GM10248 (cell line): Measurements from ENCODE around the gene HIP1R.

Experiments
- CTCF ChIA-PET: fragments of 300-600 bp; sonication (Branson Sonifier 250); formaldehyde crosslinking; extraction: SDS; loops from one replicate; lab custom pipeline; 2021; ENCODE audit warnings: antibody characterized with exemption; lab: Yijun Ruan, JAX
- POLR2A ChIA-PET: fragments of 350-650 bp; sonication (Branson Sonifier 250); formaldehyde crosslinking; extraction: SDS; loops from one replicate; lab custom pipeline; 2020; ENCODE audit warnings: antibody characterized with exemption; lab: Yijun Ruan, JAX
- DNase-seq: peaks from one replicate; pipeline ENCODE4 v3.0.0; 2012; ENCODE audit errors: extremely low spot score
- TF ChIP-seq, protein P1 (sequence below): IDR thresholded peaks from 2 replicates; pipeline ENCODE4 v1.5.1; 2012; ENCODE audit warnings: mild to moderate bottlenecking, low read depth; ENCODE audit errors: extremely low read depth, missing control alignments, control extremely low read depth

Gene HIP1R, protein sequence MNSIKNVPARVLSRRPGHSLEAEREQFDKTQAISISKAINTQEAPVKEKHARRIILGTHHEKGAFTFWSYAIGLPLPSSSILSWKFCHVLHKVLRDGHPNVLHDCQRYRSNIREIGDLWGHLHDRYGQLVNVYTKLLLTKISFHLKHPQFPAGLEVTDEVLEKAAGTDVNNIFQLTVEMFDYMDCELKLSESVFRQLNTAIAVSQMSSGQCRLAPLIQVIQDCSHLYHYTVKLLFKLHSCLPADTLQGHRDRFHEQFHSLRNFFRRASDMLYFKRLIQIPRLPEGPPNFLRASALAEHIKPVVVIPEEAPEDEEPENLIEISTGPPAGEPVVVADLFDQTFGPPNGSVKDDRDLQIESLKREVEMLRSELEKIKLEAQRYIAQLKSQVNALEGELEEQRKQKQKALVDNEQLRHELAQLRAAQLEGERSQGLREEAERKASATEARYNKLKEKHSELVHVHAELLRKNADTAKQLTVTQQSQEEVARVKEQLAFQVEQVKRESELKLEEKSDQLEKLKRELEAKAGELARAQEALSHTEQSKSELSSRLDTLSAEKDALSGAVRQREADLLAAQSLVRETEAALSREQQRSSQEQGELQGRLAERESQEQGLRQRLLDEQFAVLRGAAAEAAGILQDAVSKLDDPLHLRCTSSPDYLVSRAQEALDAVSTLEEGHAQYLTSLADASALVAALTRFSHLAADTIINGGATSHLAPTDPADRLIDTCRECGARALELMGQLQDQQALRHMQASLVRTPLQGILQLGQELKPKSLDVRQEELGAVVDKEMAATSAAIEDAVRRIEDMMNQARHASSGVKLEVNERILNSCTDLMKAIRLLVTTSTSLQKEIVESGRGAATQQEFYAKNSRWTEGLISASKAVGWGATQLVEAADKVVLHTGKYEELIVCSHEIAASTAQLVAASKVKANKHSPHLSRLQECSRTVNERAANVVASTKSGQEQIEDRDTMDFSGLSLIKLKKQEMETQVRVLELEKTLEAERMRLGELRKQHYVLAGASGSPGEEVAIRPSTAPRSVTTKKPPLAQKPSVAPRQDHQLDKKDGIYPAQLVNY

DNA sequence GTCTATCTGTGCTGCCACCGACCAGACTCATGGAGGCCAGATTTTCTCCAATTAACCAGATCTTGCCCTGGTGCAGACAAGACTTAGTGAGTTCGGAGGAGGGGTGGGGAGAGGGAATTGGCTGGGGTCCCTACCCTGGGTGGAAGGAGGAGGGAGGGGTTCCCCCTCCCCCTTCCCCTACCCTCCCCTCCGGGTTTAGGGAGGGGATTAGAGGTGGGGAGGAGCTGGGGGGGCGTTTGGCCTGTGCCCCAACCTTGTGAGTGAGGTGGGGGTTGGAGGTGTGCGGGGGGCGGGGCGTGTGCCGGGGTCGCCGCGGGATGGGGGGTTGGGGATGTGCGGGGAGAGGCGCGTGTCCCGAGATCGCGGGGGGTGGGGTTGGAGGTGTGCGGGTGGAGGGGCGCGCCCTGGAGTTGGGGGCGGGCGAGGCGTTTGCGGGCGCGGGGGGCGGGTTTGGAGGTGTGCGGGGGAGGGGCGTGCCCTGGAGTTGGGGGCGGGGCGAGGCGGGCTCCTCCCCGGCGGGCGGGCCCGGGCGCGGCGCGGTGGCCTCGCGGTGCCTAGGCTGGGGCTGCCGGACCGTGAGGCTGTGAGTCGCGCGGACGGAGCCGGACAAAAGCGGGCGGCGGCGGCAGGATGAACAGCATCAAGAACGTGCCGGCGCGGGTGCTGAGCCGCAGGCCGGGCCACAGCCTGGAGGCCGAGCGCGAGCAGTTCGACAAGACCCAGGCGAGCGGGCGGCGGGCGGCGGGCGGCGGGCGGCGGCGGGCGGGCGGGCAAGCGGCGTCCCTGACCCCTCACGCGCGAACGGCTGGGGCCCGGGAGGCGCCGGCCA is at the start of gene HIP1R:
Gene HIP1R, plus strand, starts transcription at position 537 of the 829 bp plus-strand sequence. Its CDS starts 94 bp downstream, at position 631.
- POLR2A ChIA-PET: interaction anchor here (0.5 kb wide), 1 partner anchor 669 kb away, joined by 5 read pairs; no protein-coding TSS in a partner anchor
- peak; percentile 83 for DNase-seq
- TF ChIP-seq, protein P1, sequence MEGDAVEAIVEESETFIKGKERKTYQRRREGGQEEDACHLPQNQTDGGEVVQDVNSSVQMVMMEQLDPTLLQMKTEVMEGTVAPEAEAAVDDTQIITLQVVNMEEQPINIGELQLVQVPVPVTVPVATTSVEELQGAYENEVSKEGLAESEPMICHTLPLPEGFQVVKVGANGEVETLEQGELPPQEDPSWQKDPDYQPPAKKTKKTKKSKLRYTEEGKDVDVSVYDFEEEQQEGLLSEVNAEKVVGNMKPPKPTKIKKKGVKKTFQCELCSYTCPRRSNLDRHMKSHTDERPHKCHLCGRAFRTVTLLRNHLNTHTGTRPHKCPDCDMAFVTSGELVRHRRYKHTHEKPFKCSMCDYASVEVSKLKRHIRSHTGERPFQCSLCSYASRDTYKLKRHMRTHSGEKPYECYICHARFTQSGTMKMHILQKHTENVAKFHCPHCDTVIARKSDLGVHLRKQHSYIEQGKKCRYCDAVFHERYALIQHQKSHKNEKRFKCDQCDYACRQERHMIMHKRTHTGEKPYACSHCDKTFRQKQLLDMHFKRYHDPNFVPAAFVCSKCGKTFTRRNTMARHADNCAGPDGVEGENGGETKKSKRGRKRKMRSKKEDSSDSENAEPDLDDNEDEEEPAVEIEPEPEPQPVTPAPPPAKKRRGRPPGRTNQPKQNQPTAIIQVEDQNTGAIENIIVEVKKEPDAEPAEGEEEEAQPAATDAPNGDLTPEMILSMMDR: no peak
- CTCF ChIA-PET: interaction anchor here (1.2 to 1.5 kb wide), 3 partner anchors 41 to 42 kb away, joined by 4 to 6 read pairs (median 4); no protein-coding TSS in a partner anchor

DNA sequence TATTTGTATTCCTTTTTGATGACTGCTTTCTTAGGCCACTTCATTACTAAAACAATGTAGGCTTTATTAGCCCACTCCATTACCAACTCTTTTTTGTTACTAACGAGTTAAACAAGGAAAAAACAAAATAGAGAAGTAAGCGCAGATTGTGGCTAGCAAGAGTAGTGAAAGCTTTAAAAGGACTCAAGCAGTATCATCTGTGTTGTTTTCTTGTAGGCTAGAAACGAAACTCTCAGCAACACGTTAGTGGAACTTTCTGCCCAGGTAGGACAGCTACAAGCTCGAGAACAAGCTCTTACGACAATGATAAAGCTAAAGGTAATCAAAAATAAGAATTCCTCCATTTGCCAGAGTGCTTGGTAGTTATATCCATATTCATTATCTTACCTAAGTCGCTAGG is 49.8 kb upstream of the HIP1R start:
- CTCF ChIA-PET: interaction anchor here (0.6 to 1.0 kb wide), 3 partner anchors 8 to 405 kb away, joined by 3 to 4 read pairs (median 3); no protein-coding TSS in a partner anchor
- TF ChIP-seq, protein P1: no peak
- POLR2A ChIA-PET: no interaction called here
- DNase-seq: no peak

DNA sequence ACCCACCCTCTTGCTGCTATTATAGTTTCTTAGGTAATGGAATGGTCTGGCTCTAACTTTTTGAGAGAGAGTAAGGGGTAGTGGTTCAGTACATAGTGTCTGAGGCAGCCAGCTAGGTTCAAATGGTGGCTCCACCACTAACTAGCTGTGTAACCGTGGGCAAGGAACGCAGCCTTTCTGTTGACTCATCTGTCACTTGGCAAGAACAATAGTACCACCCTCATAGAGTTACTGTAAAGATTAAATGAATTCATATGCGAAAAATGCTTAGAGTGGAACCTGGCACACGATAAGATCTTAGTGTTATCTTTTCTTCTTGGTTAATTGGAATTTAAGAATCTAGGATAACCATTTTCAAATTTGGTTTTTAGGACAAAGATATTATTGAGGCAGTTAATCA is 46.9 kb upstream of the HIP1R start:
- TF ChIP-seq, protein P1: no peak
- ChIA-PET CTCF (interaction anchor here (0.9 to 1.6 kb wide), 2 partner anchors 73 to 150 kb away, joined by 3 to 6 read pairs; no protein-coding TSS in a partner anchor), POLR2A (no interaction called here)
- no peak for DNase-seq

DNA sequence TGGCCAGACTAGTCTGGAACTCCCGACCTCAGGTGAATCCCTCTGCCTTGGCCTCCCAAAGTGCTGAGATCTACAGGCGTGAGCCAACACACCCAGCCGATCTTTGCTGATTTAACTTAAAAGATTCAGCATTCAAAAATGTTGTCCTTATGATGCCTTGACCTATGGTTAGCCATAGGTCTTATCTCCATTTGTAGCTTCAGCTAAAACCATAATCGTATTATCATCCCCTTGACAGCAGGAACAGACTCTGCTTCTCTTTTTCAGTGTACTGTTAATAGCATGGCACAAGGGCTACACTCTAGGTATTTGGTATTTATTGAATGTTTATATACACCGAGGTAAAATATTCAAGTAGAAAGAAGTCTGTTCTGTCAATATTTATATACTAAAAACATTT is 45.6 kb upstream of the HIP1R start:
- POLR2A ChIA-PET: no interaction called here
- no peak for DNase-seq
- CTCF ChIA-PET: interaction anchor here (1.6 to 2.3 kb wide), 3 partner anchors 9 to 72 kb away, joined by 3 to 8 read pairs (median 6); no protein-coding TSS in a partner anchor
- TF ChIP-seq, protein P1: no peak

DNA sequence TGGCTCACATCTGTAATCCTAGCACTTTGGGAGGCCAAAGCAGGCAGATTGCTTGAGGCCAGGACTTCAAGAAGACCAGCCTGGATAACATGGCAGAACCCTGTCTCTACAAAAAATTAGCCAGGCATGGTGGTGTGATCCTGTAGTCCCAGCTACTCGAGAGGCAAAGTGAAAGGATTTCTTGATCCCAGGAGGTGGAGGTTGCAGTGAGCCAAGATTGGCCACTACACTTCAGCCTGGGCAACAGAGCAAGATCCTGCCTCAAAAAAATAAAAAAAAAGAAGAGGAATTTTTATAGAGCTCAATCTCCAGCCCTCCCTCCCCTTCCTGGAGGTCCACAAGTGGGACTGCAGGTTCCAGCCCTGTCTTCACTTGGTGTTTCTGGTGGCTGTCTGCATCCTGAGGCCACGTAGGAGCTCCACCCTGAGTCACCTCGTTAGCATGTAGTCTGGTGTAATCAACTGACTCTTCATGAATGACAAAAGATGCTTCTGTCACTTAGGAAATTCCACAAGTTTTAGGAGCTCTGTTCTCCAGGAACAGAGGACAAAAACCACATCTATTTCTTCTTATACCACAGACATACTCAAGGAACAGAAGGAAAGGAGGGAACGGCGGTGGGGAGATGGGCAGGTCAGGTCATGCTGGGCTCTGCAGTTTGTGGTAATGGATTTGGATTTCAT is 44.7 kb upstream of the HIP1R start:
- POLR2A ChIA-PET: no interaction called here
- CTCF ChIA-PET: interaction anchor here (0.7 to 2.3 kb wide), 4 partner anchors 9 to 46 kb away, joined by 3 to 8 read pairs (median 3); no protein-coding TSS in a partner anchor
- DNase-seq: no peak
- TF ChIP-seq, protein P1: no peak
